NCI-H748 (cell line): Measurements from ENCODE around the gene ZNF831.
A peak's percentile ranks its signal among the peaks of the same experiment; 100 is the strongest.

Source experiments
- DNase-seq: peaks from one replicate; lab custom pipeline; 2025; ENCODE audit not compliant: unreplicated experiment; lab: John Stamatoyannopoulos, UW

Gene ZNF831

GRCh38 chr20:59163631-59164530 is at the start of gene ZNF831:
ZNF831 (plus strand) TSS chr20:59163821; CDS start chr20:59191020, 27,199 bp downstream.
- DNase-seq: no peak

DNA sequence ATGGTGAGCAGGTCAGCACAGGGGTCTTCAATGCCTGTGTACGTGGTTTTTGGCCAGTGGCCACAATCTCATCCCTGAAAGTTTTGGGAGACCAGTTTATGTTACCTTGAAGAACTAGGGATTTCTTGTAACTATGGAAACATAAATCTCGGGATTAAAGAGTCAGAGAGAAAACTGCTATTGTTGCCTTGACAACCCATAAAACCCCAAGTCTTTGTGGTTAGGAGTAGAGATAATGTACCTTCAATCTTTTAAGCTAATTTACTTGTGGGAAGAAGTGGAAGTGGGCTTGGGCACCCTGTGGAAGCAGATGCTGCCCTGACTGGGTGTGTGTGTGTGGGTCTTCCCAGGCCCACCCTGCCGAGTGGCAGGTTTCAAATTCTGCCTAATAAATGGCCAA is 46.1 kb upstream of the ZNF831 start:
- DNase-seq: no peak

DNA sequence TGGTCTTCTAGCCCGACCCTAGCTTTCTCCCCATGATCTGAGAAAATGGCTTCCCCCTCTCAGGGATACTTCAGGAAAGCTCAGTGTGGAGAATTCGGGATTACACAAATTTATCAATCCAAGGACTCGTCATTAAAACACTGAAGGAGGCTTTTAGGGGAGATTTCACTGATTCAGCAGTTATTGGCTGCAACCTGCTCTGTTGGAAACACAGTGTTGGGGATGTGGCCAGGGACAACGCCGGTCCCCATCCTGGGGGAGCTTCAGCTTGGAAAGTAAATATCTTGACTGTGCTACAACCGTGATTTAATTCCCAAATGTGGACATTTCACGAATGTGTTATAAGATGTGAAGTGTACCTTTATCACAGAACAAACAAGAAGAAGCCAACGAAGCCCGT is 44.8 kb upstream of the ZNF831 start:
- no peak for DNase-seq

- no peak for DNase-seq
Measured at GRCh38 chr20:59120491-59120890, 43.1 kb upstream of the ZNF831 start.

GRCh38 chr20:59120919-59121318 is 42.7 kb upstream of the ZNF831 start:
- no peak for DNase-seq

- peak; percentile 82 for DNase-seq
Measured at GRCh38 chr20:59121714-59122565, 41.7 kb upstream of the ZNF831 start.

GRCh38 chr20:59122566-59122919 is 41.1 kb upstream of the ZNF831 start:
- no peak for DNase-seq

GRCh38 chr20:59123011-59123677 is 40.5 kb upstream of the ZNF831 start:
- DNase-seq: no peak

GRCh38 chr20:59123678-59124255 is 39.9 kb upstream of the ZNF831 start:
- DNase-seq: no peak

DNA sequence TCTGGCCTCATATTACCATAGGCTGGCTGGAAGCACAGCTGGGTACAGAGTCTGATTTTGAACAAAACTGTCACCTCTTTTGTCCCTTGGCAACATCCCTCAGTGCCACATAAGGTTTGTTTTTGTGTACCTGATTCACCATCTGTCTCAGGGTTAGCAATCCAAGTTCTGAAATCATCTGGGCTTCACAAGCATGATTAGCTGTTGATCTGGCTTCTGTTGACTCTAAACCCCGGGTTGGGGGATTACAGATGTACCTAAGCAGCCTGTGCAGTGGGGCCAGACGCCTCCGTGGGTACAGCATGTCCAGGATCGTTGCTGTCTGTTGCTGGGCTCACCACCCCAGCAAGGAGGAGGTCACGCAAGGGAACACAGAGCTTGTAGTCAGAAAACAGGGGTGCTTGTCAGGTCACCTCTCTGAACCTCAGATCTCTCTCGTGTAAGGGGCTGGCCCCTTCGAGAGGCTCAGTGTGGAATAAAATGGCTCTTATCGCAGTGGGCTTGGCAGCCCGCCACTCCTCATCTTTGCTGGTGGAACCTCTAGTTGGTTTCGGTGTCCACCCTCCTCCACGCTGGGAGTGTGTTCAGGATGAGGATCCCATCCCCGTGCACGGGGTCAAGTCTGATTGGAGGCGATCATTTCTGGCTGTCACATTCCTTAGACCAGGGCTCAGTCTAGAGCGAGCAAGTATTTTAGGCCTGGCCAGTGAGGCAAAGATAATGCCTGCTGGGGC is 39.2 kb upstream of the ZNF831 start:
- no peak for DNase-seq

GRCh38 chr20:59125332-59125731 is 38.3 kb upstream of the ZNF831 start:
- DNase-seq: no peak

GRCh38 chr20:59125836-59126235 is 37.8 kb upstream of the ZNF831 start:
- DNase-seq: peak; percentile 11

DNA sequence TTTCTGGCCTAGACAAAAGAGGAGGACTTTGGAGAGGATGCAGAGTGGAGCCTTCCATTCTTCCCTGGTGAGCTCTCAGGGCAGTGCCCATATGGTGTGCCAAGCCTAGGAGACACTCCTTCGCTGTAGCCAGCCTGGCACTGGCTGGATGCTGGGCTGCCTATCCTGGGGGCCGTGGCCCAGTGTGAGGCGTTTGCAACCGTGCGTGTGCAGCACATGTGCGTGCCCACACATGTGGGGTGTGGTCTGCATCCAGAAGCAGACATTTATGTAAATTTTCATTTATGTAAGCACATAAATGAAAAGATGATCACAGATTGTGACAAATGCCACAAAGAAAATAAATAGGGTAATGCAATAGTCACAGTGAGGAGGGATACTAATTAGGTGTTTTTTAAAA is 35.8 kb upstream of the ZNF831 start:
- no peak for DNase-seq

DNA sequence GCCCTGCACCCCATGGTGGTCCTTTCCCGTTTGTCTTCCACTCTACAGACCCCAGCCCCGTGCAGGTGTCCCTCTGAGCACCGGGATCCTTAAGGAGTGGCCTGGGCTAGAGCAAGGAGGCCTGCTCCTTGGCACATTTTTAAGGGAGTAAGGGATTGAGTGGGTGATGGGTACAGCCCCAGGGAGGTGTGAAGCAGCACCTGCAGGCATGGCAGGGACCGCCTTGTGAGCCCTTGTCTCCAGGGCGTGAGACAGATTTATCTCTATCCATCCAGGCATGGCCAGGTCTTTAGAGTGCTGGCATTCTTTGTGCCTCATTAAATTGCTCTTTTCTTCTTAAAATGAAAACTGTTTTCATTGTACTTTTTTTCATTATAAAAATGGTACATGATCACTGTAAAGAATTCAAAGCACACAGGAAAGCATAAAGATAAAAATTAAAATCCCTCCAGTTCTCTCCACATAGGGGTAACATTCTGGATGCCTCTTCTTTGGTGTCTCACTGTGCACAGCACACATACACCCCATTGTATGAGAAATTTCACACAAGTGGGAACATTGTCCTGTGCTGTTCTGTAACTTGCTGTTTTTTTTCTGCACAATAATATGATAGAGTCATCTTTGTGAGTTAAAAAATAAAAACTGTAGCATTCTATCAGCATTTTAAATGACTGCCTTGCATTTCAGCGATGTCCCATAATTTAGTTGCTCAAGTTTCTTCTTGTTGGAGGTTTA is 31.9 kb upstream of the ZNF831 start:
- no peak for DNase-seq

DNA sequence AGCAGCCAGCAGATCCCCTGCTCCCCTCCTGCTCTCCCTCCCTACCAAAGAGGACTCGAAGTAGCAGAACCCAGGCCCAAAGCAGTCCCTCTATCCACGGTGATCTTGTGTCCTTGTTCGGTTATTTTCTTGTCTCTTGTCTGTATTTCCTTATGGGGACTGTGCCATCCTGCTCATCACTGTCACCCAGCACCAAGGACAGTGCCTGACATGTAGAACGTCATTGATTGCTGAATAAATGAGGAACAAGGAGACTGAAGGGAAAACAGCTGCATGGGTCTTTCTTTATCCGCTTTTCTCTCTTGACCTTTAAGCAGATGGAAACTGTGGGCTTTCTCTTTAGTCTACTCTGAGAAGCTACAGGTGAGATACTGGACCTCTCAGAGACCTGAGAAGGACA is 29.4 kb upstream of the ZNF831 start:
- no peak for DNase-seq

DNA sequence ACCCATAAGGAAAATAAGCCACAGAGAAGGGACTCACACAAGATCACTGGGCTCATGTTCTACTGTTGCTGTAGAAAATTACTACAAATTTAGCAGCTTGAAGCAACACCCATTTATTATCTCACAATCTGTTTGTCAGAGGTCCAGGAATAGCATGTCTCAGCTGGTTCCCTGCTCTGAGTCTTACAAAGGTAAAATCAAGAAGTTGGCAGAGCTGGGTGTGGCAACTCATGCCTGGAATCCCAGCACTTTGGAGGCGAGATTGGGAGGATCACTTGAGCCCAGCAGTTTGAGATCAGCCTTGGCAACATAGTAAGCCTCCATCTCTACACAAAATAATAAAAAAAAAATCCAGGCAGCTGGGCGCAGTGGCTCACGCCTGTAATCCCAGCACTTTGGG is 28.5 kb upstream of the ZNF831 start:
- no peak for DNase-seq

GRCh38 chr20:59136027-59136426 is 27.6 kb upstream of the ZNF831 start:
- no peak for DNase-seq

DNA sequence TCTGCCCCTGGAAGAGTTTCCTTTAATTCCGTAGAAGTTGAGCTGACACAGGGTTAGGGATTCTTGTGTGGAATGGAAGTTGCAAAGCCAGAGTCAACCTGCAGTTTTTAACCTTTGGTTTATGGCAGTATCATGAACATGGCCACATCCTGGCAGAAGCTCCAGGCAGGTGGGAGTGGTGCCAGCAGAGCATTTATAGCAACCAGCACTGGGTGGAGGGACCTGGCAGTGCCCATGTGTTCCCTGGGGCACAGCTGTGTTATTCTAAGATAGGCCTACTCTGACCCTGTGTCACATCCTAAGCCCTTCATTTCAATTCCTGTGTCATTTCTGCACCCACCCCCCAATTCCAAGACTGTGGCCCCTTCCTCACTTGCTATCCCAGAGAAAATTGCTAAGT is 26.1 kb upstream of the ZNF831 start:
- DNase-seq: no peak

DNA sequence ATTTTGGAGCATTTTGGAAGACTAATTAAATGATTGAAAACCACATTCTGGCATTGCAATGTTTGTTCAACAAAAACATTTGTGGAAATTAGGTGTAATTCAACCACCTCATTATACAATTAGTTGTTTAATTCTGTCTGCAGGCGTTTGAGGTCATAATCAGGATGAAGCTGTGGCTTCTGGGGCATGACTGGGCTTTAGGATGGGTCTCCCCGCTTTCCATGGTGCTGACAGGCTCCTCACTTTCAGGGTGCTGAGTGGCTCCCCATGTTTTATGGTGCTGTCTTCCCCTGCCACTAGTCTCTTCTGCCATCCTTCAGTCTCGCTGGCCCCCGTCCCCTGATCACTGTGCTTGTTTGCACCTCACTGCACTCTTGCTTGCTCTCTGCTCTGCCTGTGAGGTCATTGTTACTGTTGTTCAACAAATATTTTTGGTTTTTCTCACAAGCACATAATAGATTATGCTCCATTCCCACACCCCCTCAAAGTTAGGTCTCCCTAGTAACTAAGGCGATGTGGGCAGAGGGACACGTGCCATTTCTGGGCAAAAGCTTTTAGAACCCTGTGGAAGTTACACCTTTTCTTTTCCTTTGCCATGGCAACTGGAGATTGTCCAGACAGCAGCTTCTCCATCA is 25.4 kb upstream of the ZNF831 start:
- no peak for DNase-seq
